GM18526 (cell line): Measurements from ENCODE around the gene GUCY2C.

Source experiments
- POLR2A ChIP-seq: IDR thresholded peaks from 3 replicates; pipeline ENCODE4 v1.6.1; 2011; ENCODE audit not compliant: insufficient read length; ENCODE audit errors: extremely low read depth

Gene GUCY2C

GRCh38 chr12:14612898-14613445 is 83.4 kb downstream of the GUCY2C start:
- no peak for TF ChIP-seq POLR2A

GRCh38 chr12:14612250-14612649 is 84.1 kb downstream of the GUCY2C start:
- TF ChIP-seq POLR2A: no peak

GRCh38 chr12:14611640-14612203 is 84.7 kb downstream of the GUCY2C start:
- no peak for TF ChIP-seq POLR2A

- no peak for TF ChIP-seq POLR2A
Observed at GRCh38 chr12:14607568-14607967, 88.8 kb downstream of the GUCY2C start.

- no peak for TF ChIP-seq POLR2A
Observed at GRCh38 chr12:14605401-14605989, 90.9 kb downstream of the GUCY2C start.

- no peak for TF ChIP-seq POLR2A
Observed at GRCh38 chr12:14601692-14602478, 94.5 kb downstream of the GUCY2C start.

GRCh38 chr12:14597480-14597879 is 98.9 kb downstream of the GUCY2C start:
- TF ChIP-seq POLR2A: no peak

- no peak for TF ChIP-seq POLR2A
Observed at GRCh38 chr12:14591719-14592118, 104.7 kb downstream of the GUCY2C start.

GRCh38 chr12:14589169-14590004 is 107.0 kb downstream of the GUCY2C start:
- TF ChIP-seq POLR2A: no peak

GRCh38 chr12:14588571-14588970 is 107.8 kb downstream of the GUCY2C start:
- TF ChIP-seq POLR2A: no peak

- no peak for TF ChIP-seq POLR2A
Observed at GRCh38 chr12:14578646-14579045, 117.8 kb downstream of the GUCY2C start.

- TF ChIP-seq POLR2A: no peak
Observed at GRCh38 chr12:14577344-14577743, 119.1 kb downstream of the GUCY2C start.

- TF ChIP-seq POLR2A: no peak
Observed at GRCh38 chr12:14576896-14577295, 119.5 kb downstream of the GUCY2C start.

- TF ChIP-seq POLR2A: no peak
Observed at GRCh38 chr12:14575585-14575984, 120.8 kb downstream of the GUCY2C start.

- TF ChIP-seq POLR2A: no peak
Observed at GRCh38 chr12:14573118-14573517, 123.3 kb downstream of the GUCY2C start.
